HCT116 (cell line): Measurements from ENCODE around the gene SEMA5A. TPM values are rescaled to one million over a fixed set of nuclear protein-coding genes. Genes with fewer than 3 reads are reported as not detected.

Experiments
- ATAC-seq: fragments of 200-7000 bp; cut with Tn5 transposase; 2 replicates; pipeline ENCODE4 v1.9.1; 2020; ENCODE audit warnings: mild to moderate bottlenecking, moderate library complexity
- BruUV-seq: library from RNA; stranded (reverse); fragments of 400-500 nt; replicated peaks from 2 replicates; lab custom pipeline; 2021; lab: Mats Ljungman, UMichigan
- CTCF ChIA-PET: fragments of 300-600 bp; sonication (Branson Sonifier 250); formaldehyde crosslinking; loops from one replicate; lab custom pipeline; 2021; ENCODE audit warnings: antibody characterized with exemption; lab: Charles Lee
- POLR2A ChIA-PET: fragments of 300-600, 350-600 bp; sonication (Branson Sonifier 250); formaldehyde crosslinking; loops from one replicate; lab custom pipeline; 2021; ENCODE audit warnings: antibody characterized with exemption; lab: Charles Lee
- RAD21 ChIA-PET, 2 experiments: fragments of 300-600 bp; sonication (Branson Sonifier 250); formaldehyde crosslinking; loops; one replicate each; lab custom pipeline; 2023; ENCODE audit warnings: low total read pairs in 2 of 2; ENCODE audit not compliant: uncharacterized antibody in 2 of 2, unreplicated experiment in 2 of 2, low non-redundant PET in 1 of 2; lab: Charles Lee
- DNase-seq: peaks from one replicate; pipeline ENCODE4 v3.0.0-alpha.2; 2010; ENCODE audit warnings: low read depth, low spot score
- H2AFZ ChIP-seq: fragments of 200-600 bp; shearing (Covaris generic), sonication (generic); 2 replicates; pipeline ENCODE4 v1.6.1; 2017; ENCODE audit warnings: low read depth, mixed run types, mixed read lengths, antibody characterized with exemption, low read length; ENCODE audit not compliant: poor library complexity, severe bottlenecking
- H3K27ac ChIP-seq: 2 replicates; pipeline ENCODE4 v1.5.1; 2012; ENCODE audit warnings: low read depth, low read length
- H3K27me3 ChIP-seq: fragments of 200-600 bp; sonication (generic); 2 replicates; pipeline ENCODE4 v1.6.1; 2016; ENCODE audit warnings: mixed run types, low read length, mixed read lengths; ENCODE audit not compliant: insufficient read depth
- H3K36me3 ChIP-seq, 2 experiments: fragments of 200-500 bp in 1 of 2; fragments of 200-600 bp in 1 of 2; sonication (Bioruptor generic) in 1 of 2; sonication (generic) in 1 of 2; 2 replicates each; pipeline versions ENCODE4 v1.5.1 to v1.6.1; 2014 to 2016; ENCODE audit warnings: low read length in 2 of 2, inconsistent platforms in 1 of 2, mixed read lengths in 1 of 2, mixed run types in 1 of 2; ENCODE audit not compliant: insufficient read depth in 2 of 2, control insufficient read depth in 1 of 2
- H3K4me1 ChIP-seq, 2 experiments: fragments of 200-600 bp in 1 of 2; sonication (generic) in 1 of 2; 2 replicates each; pipeline versions ENCODE4 v1.5.1 to v1.6.1; 2012 to 2017; ENCODE audit warnings: low read length in 2 of 2, inconsistent platforms in 1 of 2, mild to moderate bottlenecking in 1 of 2, mixed read lengths in 1 of 2, mixed run types in 1 of 2, moderate library complexity in 1 of 2; ENCODE audit not compliant: insufficient read depth in 2 of 2, control insufficient read depth in 1 of 2
- H3K4me2 ChIP-seq: fragments of 200-600 bp; sonication (generic); 2 replicates; pipeline ENCODE4 v1.6.1; 2017; ENCODE audit warnings: mixed run types, low read length, mixed read lengths
- H3K4me3 ChIP-seq, 2 experiments: fragments of 200-600 bp in 1 of 2; sonication (generic) in 1 of 2; replicated peaks in 1 of 2; 2 replicates each; pipeline ENCODE4 v1.5.1; 2011 to 2016; ENCODE audit warnings: low read length in 2 of 2, control low read depth in 1 of 2, low read depth in 1 of 2, mild to moderate bottlenecking in 1 of 2, mixed read lengths in 1 of 2, mixed run types in 1 of 2
- H3K79me2 ChIP-seq: fragments of 200-600 bp; sonication (generic); 2 replicates; pipeline ENCODE4 v1.6.1; 2017; ENCODE audit warnings: mild to moderate bottlenecking, mixed run types, low read length, moderate library complexity, mixed read lengths; ENCODE audit not compliant: insufficient read depth
- H3K9ac ChIP-seq: fragments of 200-600 bp; sonication (generic); 2 replicates; pipeline ENCODE4 v1.6.1; 2016; ENCODE audit warnings: low read length, mixed read lengths
- H3K9me2 ChIP-seq: fragments of 200-600 bp; sonication (generic), shearing (Covaris generic); 2 replicates; pipeline ENCODE4 v1.6.1; 2017; ENCODE audit warnings: mixed run types, mild to moderate bottlenecking, moderate library complexity; ENCODE audit not compliant: insufficient read depth
- H3K9me3 ChIP-seq, 2 experiments: fragments of 200-500 bp in 1 of 2; fragments of 200-600 bp in 1 of 2; sonication (Bioruptor generic) in 1 of 2; sonication (generic) in 1 of 2; 2 replicates each; pipeline ENCODE4 v1.6.1; 2014 to 2017; ENCODE audit warnings: low read length in 2 of 2, mixed read lengths in 2 of 2, inconsistent platforms in 1 of 2, low read depth in 1 of 2, mild to moderate bottlenecking in 1 of 2, mixed run types in 1 of 2, moderate library complexity in 1 of 2; ENCODE audit not compliant: control insufficient read depth in 1 of 2, insufficient read depth in 1 of 2
- H4K20me1 ChIP-seq: fragments of 200-600 bp; sonication (generic), shearing (Covaris generic); 2 replicates; pipeline ENCODE4 v1.6.1; 2017; ENCODE audit warnings: mixed run types, mild to moderate bottlenecking, moderate library complexity; ENCODE audit not compliant: insufficient read depth
- CEBPB ChIP-seq: IDR thresholded peaks from 2 replicates; pipeline ENCODE4 v1.6.1; 2012; ENCODE audit warnings: low read depth
- CTCF ChIP-seq, 3 experiments: fragments of 200-600 bp in 1 of 3; sonication (generic) in 1 of 3; IDR thresholded peaks in 2 of 3; conservative IDR thresholded peaks in 1 of 3; 2 replicates each; pipeline ENCODE4 v1.5.1; 2012 to 2017; ENCODE audit warnings: low read depth in 2 of 3, low read length in 2 of 3, antibody characterized with exemption in 1 of 3, borderline replicate concordance in 1 of 3, control low read depth in 1 of 3, mild to moderate bottlenecking in 1 of 3, mixed read lengths in 1 of 3, mixed run types in 1 of 3, moderate library complexity in 1 of 3; ENCODE audit not compliant: insufficient read depth in 1 of 3
- EGR1 ChIP-seq: IDR thresholded peaks from 2 replicates; pipeline ENCODE4 v1.6.1; 2012; ENCODE audit warnings: low read depth
- EZH2 ChIP-seq: fragments of 200-600 bp; sonication (generic); IDR thresholded peaks from 2 replicates; pipeline ENCODE4 v1.6.1; 2017; ENCODE audit warnings: antibody characterized with exemption, mixed run types
- EZH2phosphoT487 ChIP-seq: fragments of 200-600 bp; IDR thresholded peaks from 2 replicates; pipeline ENCODE4 v1.6.1; 2018; ENCODE audit warnings: antibody characterized with exemption, borderline replicate concordance
- JUND ChIP-seq: IDR thresholded peaks from 2 replicates; pipeline ENCODE4 v1.6.1; 2012
- POLR2A ChIP-seq: IDR thresholded peaks from 2 replicates; pipeline ENCODE4 v1.7.0; 2011; ENCODE audit warnings: borderline replicate concordance; ENCODE audit not compliant: insufficient read depth, insufficient read length; ENCODE audit errors: extremely low read depth
- POLR2AphosphoS5 ChIP-seq: IDR thresholded peaks from 2 replicates; pipeline ENCODE4 v1.6.1; 2011; ENCODE audit warnings: mild to moderate bottlenecking, low read depth, low read length, moderate library complexity
- RAD21 ChIP-seq: IDR thresholded peaks from 2 replicates; pipeline ENCODE4 v1.6.1; 2012; ENCODE audit warnings: low read depth, mild to moderate bottlenecking
- SP1 ChIP-seq: IDR thresholded peaks from 2 replicates; pipeline ENCODE4 v1.6.1; 2012; ENCODE audit warnings: low read depth
- SRF ChIP-seq: IDR thresholded peaks from 2 replicates; pipeline ENCODE4 v1.6.1; 2012; ENCODE audit warnings: low read depth
- ZBTB33 ChIP-seq: IDR thresholded peaks from 2 replicates; pipeline ENCODE4 v1.6.1; 2011; ENCODE audit warnings: mild to moderate bottlenecking, low read length, moderate library complexity; ENCODE audit not compliant: insufficient replicate concordance; ENCODE audit errors: extremely low read depth
- ZFX ChIP-seq: fragments of 450-650 bp; IDR thresholded peaks from 2 replicates; pipeline ENCODE4 v1.6.1; 2017
- intact Hi-C: fragments of 100-400 bp; cut with micrococcal nuclease; formaldehyde crosslinking; loops from 2 replicates; pipeline ENCODE4 v1.10.0; 2022
- total RNA-seq: library from RNA; stranded (reverse); gene quantifications from one replicate; pipeline ENCODE4 v1.2.1, GENCODE V29; 2021; ENCODE audit not compliant: unreplicated experiment

The SEMA5A gene
- total RNA-seq, 1 experiment from 2014 or later: 0.02 TPM

GRCh38 chr5:9405196-9405754 is 140.6 kb downstream of the SEMA5A start:
- CTCF ChIA-PET: no interaction called here
- H3K9me2 ChIP-seq: no peaks in the 10 kb centered on the region
- H2AFZ ChIP-seq: no peak overlapping the region
- H3K9ac ChIP-seq: no peak overlapping the region
- TF ChIP-seq RAD21 (no peak), CEBPB (no peak), SP1 (no peak), ZBTB33 (no peak), EZH2 (no peak), EGR1 (no peak), JUND (no peak)
- TF ChIP-seq, all 23 proteins: peak for 0
- no peak overlapping the region for H3K4me3 ChIP-seq
- ChIA-PET POLR2A (no interaction called here), RAD21 (no interaction called here)
- ATAC-seq (no peak), DNase-seq (no peak)
- no peaks in the 10 kb centered on the region for H3K79me2 ChIP-seq
- no peak overlapping the region for H3K27ac ChIP-seq
- peaks cover 3 to 37% of the 10 kb centered on the region in 2 experiments; a peak in 2 of 4 replicates for H3K9me3 ChIP-seq
- intact Hi-C loops: no loop called here
- no peaks in the 10 kb centered on the region for H3K27me3 ChIP-seq
- H3K4me2 ChIP-seq: no peak overlapping the region
- H3K4me1 ChIP-seq: no peaks in the 10 kb centered on the region
- no peaks in the 10 kb centered on the region for H4K20me1 ChIP-seq
- BruUV-seq: no TSS peak
- H3K36me3 ChIP-seq: no peaks in the 10 kb centered on the region

GRCh38 chr5:9401786-9402472 is 143.9 kb downstream of the SEMA5A start:
- RAD21 ChIA-PET: no interaction called here
- no peak overlapping the region for H3K27ac ChIP-seq
- no peaks in the 10 kb centered on the region for H3K27me3 ChIP-seq
- no peak for ATAC-seq
- no peaks in the 10 kb centered on the region for H3K9me2 ChIP-seq
- H3K9ac ChIP-seq: no peak overlapping the region
- DNase-seq: no peak
- TF ChIP-seq JUND: no peak
- TF ChIP-seq EZH2phosphoT487: no peak
- no peak for TF ChIP-seq POLR2A
- no peak for TF ChIP-seq ZBTB33
- no peak for TF ChIP-seq SRF
- TF ChIP-seq CTCF (IDR thresholded peaks at IDR 0.05 in 2 of 3, conservative IDR thresholded peaks at IDR 0.05 in 1 of 3; ENCODE audit: borderline replicate concordance in 1 of 3, insufficient read depth in 1 of 3, low read depth in 2 of 3, low read length in 2 of 3): no peak
- no peak for TF ChIP-seq ZFX
- TF ChIP-seq POLR2AphosphoS5: no peak
- POLR2A ChIA-PET: no interaction called here
- H3K9me3 ChIP-seq: peaks cover 0 to 24% of the 10 kb centered on the region in 2 experiments; a peak in 2 of 4 replicates
- H3K36me3 ChIP-seq: no peaks in the 10 kb centered on the region
- intact Hi-C loops: no loop called here
- H3K4me3 ChIP-seq: no peak overlapping the region
- H4K20me1 ChIP-seq: no peaks in the 10 kb centered on the region
- no peak overlapping the region for H3K4me2 ChIP-seq
- no peak overlapping the region for H2AFZ ChIP-seq
- BruUV-seq: no TSS peak
- H3K4me1 ChIP-seq: no peaks in the 10 kb centered on the region
- no peaks in the 10 kb centered on the region for H3K79me2 ChIP-seq
- CTCF ChIA-PET: no interaction called here
